ENCODE results near the gene SLC6A17.
A peak's percentile ranks its signal among the peaks of the same experiment; 100 is the strongest.

The SLC6A17 gene

DNA sequence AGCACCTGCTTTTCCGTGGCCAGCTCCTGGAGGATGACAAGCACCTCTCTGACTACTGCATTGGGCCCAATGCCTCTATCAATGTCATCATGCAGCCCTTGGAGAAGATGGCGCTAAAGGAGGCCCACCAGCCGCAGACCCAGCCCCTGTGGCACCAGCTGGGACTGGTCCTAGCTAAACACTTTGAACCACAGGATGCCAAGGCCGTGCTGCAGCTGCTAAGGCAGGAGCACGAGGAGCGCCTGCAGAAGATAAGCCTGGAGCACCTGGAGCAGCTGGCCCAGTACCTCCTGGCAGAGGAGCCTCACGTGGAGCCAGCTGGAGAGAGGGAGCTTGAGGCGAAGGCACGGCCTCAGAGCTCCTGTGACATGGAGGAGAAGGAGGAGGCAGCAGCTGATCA lies 37.6 kb upstream of the SLC6A17 start:
- TF ChIP-seq, protein P1, sequence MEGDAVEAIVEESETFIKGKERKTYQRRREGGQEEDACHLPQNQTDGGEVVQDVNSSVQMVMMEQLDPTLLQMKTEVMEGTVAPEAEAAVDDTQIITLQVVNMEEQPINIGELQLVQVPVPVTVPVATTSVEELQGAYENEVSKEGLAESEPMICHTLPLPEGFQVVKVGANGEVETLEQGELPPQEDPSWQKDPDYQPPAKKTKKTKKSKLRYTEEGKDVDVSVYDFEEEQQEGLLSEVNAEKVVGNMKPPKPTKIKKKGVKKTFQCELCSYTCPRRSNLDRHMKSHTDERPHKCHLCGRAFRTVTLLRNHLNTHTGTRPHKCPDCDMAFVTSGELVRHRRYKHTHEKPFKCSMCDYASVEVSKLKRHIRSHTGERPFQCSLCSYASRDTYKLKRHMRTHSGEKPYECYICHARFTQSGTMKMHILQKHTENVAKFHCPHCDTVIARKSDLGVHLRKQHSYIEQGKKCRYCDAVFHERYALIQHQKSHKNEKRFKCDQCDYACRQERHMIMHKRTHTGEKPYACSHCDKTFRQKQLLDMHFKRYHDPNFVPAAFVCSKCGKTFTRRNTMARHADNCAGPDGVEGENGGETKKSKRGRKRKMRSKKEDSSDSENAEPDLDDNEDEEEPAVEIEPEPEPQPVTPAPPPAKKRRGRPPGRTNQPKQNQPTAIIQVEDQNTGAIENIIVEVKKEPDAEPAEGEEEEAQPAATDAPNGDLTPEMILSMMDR (IDR thresholded peaks at IDR 0.05; ENCODE audit: insufficient read depth, low read depth, low read length, missing control alignments), result no peak
- DNase-seq (ENCODE audit: low read depth), result no peak
- H3K4me3 ChIP-seq (ENCODE audit: low read length), result no peak overlapping the region

DNA sequence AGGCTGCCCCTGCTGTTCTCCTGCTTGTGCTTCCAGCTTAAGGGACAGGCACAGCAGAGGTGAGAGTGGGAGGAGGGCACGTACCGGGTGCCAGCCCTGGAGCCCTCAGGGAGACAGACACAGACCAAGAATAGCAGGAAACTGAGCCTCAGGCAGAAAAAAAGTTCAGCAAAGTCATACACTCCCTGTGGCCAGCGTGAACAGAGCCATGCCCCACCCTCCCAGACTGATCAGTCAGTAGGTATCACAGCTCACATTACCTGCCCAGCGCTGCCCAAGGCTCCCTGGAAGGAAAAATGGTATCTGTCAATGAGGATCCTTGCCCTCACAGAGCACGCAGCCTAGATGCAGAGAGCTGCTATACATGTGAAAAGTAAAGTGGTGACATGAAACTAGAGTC lies 36.7 kb upstream of the SLC6A17 start:
- TF ChIP-seq, protein P1 (IDR thresholded peaks at IDR 0.05; ENCODE audit: insufficient read depth, low read depth, low read length, missing control alignments), result no peak
- peak; percentile 39 for DNase-seq (ENCODE audit: low read depth)
- H3K4me3 ChIP-seq (ENCODE audit: low read length), result no peak overlapping the region

DNA sequence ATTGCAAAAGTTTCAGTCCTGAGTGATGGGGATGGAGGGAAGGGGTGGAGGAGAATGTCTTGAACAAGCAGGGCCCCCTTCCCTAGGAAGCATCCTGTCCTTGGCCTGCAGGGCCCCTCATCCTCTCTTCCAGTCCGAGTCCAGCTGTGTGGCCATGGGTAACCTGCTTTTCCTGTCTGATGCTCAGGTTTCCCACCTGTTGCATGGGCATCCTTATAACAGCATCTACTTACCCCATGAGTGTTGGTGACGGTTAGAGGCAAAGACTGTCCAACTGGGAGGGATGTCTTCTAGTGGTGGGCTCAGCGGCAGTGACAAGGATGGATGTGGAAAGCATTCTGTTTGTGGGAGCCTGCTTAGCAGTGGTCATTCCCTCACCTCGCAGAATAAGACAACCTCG lies 36.1 kb upstream of the SLC6A17 start:
- no peak overlapping the region for H3K4me3 ChIP-seq (ENCODE audit: low read length)
- DNase-seq (ENCODE audit: low read depth), result no peak
- TF ChIP-seq, protein P1 (IDR thresholded peaks at IDR 0.05; ENCODE audit: insufficient read depth, low read depth, low read length, missing control alignments), result no peak

DNA sequence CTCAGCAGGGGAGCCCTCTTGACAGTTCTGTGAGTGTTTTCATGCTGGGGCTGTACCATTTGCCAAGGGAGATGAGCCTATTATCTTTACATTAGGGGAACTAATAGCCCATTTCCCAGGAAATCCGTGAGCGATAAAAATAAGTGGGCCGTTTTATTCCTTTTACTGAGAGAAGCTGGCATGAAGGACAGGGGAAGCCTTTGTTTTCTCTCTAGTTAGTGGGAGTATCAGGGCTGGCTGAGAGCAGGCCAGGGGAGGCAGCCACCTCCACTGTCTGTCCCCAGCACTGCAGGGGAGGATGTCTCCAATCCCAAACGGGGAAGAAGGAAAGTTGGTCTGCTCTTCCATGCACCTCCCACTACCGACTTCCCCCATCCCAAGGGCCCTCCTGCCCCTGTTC lies 35.5 kb upstream of the SLC6A17 start:
- no peak overlapping the region for H3K4me3 ChIP-seq (ENCODE audit: low read length)
- TF ChIP-seq, protein P1 (IDR thresholded peaks at IDR 0.05; ENCODE audit: insufficient read depth, low read depth, low read length, missing control alignments), result no peak
- no peak for DNase-seq (ENCODE audit: low read depth)

DNA sequence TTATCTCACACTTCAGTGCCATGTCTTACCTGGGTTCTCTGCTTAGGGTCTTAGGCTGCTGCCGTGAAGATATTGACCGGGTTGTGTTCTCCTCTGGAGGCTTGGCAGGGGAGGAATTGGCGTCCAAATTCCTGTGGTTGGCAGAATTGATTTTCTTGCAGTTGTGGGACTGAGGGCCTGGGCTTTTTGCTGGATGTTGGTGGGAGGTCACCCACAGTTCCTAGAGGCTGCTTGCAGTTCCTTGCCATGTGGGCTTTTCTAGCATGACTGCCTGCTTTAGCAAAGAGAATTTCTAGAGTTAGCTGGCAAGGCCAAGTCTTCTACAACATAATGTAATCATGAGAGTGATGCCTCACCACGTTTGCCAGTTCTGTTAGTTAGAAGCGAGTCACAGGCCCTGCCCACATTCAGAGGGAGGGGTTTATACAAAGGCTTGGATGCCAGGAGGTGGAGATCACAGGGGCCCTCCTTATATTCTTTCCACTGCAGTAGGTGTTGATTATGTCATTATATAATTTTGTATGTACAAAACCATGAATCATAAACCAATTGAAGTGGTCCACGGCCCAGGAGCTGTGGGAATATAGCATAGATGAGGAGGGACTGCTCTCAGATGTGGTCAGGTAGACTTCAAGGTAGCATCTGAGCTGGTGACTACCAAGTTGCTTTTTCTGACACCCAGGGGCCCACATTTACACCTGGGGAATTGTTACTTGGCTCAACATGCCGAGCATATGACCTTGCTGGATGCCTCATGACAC lies 31.5 kb upstream of the SLC6A17 start:
- DNase-seq (ENCODE audit: low read depth), result peak; percentile 59
- H3K4me3 ChIP-seq (ENCODE audit: low read length), result no peak overlapping the region
- TF ChIP-seq, protein P1 (IDR thresholded peaks at IDR 0.05; ENCODE audit: insufficient read depth, low read depth, low read length, missing control alignments), result no peak

DNA sequence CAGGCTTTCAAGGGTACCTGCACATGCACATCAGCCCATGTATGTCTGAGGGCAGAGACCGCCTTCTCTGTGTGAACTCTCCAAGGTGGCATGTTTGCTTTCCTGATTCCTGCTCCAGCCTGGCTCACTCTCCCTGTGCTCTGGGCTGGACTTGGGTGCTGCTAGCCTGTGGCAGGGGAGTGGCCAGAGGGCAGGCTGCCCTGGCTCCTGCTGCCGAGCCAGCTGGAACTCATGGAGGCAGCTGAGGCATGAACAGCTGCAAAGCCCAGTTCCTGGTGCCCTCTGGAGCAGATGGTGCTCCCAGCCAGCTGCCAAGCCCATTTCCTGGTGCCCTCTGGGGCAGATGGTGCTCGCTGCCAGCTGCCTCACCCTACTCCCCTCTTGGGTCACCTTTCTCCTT lies 30.5 kb upstream of the SLC6A17 start:
- TF ChIP-seq, protein P1 (IDR thresholded peaks at IDR 0.05; ENCODE audit: insufficient read depth, low read depth, low read length, missing control alignments), result no peak
- DNase-seq (ENCODE audit: low read depth), result no peak
- H3K4me3 ChIP-seq (ENCODE audit: low read length), result no peak overlapping the region

All from epithelial cell of esophagus (primary cell).